H4 (cell line): ENCODE data around the gene MGAT4B. TPM values are rescaled to one million over a fixed set of nuclear protein-coding genes. Genes with fewer than 3 reads are reported as not detected.

ENCODE experiments used
- DNase-seq: peaks from one replicate; pipeline ENCODE4 v3.0.0-alpha.2; 2015; ENCODE audit warnings: low spot score
- total RNA-seq: library from RNA; depleted of rRNA; stranded (reverse); fragments of >200 nt; shearing (Covaris generic); gene quantifications from 2 replicates; pipeline ENCODE4 v1.2.3, GENCODE V29; 2014

The MGAT4B gene
- total RNA-seq, 1 experiment from 2014 or later = 160 TPM

DNA sequence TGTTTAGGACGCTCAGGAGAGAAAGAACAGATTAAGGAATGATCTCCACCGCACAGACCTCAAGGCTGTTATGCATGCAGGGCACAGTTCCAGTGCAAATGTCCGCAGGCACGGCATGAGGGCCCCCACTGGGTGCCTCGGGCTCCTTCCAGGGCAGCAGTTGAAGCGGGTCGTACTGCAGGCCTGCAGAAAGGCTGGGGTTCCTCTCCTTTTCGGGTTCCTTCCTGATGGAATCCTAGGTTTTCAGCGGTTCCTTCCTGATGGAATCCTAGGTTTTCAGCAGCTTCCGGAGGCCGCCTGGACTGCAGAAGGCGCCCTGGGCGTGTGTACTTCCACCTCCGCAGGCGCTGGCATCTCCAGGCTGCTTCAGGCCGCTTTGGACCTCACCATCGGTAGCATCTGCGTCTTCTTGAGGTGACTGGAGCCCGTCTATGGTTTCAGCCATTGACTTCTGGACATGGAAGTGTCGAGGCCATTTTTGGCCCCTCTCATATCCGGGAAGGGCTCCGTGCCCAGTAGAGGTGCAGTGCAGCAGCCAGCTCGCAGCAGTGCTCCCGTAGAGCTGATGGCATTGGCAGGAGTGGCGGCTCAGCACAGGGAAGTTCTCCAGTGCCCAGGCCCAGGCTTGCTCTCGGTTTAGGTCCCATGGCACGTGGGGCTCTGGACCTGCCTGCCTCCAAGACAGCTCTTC lies 5.6 kb upstream of the MGAT4B start:
- no peak for DNase-seq

DNA sequence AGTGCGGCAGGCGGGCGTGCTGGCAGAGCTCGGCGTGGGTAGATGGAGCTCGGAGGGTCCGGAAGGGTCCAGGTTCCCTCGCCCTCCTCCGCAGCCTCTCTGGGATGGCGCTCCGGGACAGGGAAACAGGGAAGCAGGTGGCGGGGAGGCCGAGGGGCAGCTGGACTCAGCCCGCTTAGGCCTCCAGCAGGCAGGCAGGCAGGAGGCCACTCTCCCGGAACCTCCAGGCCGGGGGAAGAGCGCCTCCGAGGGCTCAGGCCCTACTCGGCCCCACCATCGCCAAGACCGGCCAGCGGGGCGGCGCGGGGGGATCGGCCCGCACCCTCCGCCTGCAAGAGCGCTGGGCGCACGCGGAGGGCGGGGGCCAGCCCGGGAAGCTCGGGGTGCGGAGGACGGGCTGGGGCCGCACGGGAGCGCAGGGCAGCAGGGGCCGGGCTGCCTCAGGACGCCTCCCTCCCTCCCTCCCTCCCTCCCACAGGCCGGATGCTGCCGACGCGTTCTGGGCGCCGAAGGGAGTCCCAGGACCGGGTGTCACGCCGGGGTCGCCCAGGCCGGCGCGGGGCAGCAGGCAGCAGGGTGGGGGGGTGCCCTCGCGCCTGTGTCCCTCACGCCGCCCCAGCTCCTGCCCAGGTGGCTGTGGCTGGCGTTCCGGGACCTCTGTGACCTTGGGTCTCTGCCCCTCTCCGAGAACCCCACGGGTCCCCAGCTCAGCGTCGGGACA lies 977 bp downstream of the MGAT4B start:
- no peak for DNase-seq

DNA sequence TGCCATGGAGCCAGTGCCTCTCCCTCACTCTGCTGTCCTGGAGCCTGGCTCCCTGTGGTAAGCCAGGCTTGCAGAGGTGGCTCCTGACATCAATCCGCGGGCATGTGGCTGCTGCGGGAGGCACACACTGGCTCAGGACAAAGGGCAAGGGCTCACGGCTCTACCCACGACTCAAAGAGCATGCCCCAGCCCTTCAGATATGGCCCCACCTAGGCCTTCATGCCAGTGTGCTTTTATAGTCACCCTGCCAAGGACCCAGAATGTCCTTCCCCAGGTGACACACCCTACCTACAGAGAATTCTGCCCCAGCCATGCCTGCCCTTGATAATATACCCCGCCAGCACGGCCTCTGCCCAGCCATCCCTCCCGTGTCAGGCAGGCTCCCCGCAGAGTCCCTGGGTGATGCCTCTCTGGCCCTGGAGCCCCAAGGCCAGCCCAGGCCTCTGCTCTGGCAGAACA lies 1.6 kb downstream of the MGAT4B start:
- DNase-seq = no peak

DNA sequence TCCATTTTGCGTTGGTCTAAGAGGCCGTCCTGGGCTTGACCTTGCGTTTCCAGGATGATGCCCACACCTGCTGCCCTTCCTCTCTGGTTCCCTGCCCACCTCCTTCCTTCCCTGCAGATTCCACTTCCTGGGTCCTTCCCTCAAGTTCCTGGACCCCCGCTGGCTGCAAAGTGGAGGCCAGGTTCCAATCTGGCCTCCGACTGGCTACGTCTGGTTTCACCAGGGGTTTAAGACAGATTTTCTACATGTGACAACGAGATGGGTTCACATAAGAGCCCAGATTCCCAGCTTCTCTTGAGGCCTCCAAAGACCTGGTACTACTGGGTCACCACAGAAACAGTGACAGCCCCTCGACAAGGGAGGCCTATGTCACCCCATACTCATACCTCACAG lies 2.1 kb downstream of the MGAT4B start:
- DNase-seq = no peak

DNA sequence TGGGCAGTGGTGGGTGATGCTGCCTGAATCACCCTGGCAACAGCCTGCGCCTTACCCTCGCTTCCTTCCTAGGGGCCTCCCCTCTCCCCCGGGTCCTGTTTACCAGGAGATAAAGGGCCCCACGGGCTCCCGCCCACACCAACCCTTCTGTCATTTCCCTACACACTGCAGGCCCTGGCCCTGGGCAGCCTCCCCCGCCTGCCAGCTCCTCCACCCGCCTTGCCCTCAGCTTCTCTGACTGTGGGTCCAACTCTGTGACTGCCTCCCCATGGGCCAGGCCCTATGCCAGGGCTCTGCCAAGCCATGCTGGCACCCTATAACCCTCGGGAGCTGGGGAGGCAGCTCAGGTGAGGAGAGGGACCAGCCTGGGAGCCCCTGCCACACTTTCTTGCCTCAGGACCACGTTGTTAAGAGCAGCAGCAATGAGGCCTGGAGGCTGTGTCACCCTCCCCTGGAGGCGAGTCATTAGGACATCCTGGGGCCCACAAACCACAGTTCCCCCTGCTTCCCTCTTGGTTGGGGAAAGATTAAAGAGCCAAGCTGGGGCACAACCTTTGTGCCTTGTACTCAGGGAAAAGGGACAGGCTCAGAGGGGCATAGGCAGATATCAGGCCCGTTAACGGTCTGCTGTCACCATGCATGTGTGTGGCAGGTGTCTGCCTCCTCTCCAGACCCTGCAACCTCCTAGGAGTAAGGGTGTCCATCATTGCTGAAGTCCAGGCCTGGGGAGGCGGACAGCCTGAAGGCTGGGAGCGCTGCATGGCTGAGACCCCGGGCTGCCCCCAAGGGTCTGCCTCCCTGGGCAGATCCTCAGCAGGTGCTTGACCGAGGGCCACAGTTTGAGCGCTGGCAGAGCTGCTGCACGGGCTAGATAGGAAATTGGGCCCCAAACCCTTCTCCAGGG lies 2.8 kb downstream of the MGAT4B start:
- no peak for DNase-seq

DNA sequence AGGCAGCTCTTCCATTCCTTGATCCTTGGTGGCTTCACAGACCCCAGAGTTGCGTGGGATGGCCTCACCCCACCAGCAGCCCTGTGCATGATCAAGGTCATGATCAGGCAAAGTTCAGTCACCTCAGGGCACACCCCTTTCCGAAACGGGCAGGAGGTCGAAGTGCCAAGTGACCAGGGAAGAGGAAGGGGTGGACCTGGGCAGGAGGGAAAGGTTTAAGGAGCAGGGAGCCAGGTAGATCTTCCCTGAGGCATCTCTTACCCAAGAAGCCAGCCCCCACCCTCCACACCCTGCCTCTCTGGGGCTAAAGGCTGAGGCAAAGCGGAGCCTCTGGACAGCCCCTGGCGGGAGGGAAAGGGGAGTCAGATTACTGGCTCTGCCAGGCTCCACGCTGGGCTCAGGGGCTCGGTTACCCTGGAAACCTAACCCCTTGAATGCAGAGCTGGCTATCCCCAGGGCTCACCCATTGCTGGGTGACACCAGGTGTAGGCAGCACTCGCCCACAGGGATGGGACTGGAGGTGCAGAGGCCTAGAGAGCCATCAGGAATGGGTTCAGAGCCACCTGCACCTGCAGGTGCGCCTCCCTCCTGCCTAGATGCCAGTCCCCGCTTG lies 3.6 kb downstream of the MGAT4B start:
- no peak for DNase-seq

DNA sequence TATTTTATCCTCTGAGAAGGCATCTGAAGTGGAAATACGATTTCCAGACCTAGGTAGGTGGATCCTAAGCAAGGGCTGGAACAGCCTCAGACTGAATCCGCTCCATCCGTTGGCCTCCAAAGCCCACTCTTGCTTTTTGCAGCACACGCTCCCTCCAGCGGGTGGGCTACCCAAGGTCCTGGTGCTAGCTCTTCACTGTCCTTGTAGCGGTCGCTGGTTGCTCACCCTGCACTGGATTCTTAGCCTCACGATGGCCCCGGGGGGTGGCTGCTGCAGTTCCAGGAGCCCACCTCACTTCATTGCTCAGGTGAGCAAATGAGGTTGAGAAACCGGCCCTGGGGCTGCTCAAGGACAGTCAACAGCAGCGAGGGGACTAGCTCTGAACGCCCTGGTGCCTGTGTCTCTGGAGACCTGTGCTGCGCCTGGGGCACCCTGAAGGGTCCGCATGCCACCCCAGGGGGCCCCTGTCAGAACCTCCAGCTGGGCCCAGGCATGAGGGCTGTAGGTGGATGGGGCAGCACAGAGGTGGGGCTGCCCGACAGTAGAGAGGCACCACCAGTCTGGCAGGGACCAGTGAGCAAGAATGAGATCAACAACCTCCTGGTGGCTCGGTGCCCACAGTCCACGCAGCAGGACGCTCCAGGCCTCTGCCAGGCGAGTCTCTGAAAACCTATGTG lies 4.3 kb downstream of the MGAT4B start:
- no peak for DNase-seq

DNA sequence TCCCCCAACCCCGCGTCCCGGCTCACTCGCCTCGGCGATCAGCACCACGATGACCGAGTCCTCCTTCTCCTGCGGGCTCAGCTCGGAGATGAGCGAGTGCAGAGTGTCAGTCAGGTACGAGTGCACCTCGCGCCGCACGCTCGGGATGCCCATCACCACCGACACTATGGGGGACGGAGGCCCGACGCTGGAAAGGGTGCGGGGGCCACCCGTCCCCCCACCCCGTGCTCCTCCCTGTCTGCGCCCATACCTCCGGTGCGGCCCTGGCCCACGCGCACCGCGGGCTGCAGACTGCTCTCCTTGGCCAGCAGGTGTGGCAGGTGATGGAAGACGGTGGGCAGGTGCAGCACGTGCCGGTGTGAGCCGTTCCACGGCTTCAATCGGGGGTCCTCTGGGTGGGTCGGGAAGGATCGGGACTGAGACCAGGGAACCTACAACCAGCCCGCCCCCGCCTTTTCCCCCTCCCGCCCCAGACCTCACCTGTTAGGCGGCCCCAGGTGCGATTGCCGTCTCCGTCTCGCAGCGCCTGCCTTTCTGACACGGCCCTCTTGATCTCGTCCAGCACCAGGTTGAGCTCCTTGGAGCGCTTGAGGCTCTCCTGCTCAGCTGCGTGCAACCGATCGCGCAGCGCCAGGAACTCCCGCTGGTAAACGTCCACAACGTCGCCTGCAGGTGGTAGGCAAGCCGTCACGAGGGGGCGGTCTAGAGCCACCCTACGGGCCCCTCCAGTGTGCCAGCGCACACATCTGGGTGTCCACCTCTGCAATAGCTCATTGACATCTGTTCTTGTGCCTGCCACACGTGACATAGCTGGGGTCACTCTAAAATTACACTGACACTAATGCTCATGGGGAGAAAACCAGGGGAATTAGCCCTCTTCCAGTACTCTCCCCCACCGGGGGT lies 5.1 kb downstream of the MGAT4B start:
- no peak for DNase-seq

DNA sequence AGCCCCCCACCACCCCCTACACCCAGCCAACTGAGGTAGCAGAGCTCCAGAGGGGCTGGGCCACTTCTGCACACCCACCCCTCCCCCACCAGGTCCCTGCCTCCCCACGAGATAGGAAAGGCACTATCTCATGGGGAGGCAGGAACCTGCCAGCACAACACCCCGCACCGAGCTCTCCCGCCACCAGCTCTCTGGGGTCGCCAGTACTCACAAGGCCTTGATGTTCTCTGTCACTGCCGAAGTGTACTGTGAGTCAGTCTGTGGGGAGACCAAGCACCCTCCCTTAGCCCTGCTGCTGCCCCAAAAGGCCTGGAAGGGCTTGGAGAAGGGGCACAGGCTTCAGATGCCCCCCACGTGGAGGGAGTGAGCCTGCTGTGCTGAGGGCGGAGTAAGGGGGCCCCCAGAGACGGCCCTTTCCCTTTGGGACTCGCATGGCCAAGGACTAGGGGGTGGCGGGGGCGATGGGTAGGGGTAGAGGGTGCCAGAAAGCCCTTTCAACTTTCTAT lies 5.9 kb downstream of the MGAT4B start:
- DNase-seq = no peak

DNA sequence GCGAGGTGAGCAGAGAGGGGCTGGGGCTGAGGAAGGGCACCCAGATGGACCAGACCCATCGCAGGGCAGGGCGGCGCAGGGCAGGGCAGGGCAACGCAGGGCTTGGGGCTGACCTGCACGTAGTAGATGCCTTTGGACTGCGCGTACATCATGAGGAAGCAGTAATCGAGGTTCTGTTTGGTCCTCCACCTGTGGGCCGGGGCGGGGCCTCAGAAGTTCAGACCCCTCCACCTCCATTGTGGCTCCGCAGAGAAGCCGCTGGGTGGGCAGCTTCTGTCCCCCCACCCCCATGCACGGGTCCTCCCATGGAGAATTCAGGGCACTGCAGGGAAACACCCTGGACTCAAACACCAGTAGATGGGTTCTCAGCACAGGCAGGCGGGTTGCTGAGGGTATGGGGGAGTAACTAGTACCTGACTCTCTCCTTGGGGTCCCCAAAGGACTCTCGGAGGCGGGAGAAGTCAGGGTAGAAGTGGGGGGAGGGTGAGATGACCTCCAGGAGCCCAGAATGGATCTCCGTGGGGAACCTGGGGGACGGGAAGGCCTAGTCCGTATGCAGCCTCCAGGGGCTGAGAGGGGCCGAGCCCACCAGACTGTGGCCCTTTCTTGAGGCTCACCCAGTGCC lies 6.5 kb downstream of the MGAT4B start:
- DNase-seq = no peak

DNA sequence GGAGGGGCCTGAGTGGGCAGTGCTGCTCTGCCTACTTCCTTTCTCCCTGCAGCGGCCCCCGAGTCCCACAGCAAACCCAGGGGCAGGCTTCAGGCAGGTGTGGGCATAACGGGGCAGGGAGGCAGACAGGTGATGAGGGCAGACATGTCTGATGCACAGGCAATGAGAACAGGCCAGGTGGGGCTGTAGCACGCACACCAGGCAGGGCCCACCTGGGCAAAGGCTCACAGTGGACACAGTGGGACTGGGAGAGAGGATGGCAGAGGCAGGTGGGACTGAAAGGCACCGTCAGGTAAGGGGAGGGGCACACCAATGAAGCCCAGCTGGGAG lies 7.1 kb downstream of the MGAT4B start:
- DNase-seq = no peak

DNA sequence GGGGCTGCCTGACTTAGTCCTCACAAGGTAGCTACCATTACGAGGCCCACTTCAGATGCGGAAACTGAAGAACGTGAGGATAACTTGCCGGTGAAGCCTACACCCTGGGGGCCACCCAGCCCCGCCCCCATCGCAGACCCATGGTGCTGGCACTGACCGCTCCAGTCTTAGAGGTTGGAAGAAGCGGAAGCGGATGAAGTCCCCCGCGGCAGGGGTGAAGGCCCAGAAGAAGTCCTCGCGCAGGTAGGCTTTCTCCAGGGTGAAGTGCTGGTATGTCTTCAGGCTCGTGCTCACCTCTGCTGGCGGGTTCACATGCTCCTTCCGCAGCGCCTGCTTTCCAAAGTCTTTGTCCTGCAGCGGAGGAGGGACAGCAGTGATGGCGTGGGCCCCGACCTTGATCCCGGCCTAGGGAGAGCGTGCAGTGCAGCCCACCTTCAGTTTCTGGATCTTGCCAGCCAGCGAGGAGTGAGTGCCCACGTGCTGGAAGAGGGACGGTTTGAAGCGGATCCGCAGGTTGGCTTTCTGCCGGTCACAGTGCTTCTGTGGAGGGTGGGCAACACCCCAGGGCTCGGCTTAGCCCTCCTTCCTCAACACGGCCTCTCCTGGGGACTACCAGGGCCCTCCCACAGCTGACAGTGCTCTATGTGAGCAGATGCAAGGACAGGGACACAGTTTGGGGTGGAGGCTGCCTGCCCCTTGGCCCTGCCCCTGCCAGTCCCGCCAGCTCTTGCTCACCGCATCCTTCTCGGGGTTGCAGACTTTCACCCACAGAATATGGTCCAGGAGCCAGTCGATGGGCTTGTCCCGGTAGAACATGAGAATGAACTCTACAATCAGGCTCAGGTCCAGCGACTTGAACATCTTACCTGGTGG lies 7.7 kb downstream of the MGAT4B start:
- DNase-seq = no peak

DNA sequence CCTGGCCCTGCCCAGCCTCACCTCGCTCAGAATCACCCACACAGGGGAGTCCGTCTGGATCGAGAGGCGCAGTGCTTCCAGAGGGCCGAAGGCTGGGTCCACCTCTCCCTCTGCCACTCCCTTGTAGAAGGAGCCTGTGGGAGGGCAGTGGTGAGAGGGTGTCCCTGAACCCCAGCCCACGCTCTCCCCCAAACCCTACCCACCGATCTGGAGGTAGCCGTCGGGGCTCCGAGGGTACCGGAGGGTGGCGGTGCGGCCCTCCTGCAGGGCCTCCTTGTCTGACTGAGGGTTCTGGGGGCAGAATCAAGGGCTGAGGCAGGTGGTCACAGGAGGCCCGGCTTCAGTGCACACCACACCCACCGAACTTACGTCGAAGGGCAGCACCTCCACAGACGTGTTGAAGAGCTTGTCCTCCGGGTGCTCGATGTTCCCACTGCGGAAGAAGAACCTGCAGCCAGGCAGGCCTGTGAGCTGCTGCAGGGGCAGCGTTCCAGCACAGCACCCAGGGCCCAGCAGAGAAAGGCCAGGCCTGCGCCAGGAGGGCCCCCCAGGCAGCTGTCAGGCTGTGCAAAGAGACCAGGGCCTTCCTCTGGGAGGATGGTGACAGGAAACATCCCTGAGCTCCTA lies 8.4 kb downstream of the MGAT4B start:
- DNase-seq = no peak

DNA sequence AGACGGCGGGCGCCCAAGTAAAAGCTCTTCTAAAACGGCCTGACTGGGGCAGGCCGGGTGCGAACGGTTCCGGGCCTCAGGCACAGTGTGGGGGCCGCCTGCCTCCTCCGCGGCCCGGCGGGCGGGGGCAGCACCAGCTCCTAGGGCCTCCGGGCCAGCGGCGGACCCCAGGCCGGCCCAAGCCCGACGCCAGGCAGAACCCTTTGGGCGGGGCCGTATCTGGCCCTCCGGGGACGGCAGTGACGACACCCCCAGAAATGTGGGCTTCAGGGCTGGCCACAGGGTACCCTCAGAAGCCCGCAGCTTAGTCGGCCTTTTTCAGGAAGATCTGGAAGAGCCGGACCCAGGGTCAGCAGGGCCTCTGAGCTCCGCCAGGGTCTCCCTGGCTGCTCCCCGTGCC lies 8.9 kb downstream of the MGAT4B start:
- no peak for DNase-seq

DNA sequence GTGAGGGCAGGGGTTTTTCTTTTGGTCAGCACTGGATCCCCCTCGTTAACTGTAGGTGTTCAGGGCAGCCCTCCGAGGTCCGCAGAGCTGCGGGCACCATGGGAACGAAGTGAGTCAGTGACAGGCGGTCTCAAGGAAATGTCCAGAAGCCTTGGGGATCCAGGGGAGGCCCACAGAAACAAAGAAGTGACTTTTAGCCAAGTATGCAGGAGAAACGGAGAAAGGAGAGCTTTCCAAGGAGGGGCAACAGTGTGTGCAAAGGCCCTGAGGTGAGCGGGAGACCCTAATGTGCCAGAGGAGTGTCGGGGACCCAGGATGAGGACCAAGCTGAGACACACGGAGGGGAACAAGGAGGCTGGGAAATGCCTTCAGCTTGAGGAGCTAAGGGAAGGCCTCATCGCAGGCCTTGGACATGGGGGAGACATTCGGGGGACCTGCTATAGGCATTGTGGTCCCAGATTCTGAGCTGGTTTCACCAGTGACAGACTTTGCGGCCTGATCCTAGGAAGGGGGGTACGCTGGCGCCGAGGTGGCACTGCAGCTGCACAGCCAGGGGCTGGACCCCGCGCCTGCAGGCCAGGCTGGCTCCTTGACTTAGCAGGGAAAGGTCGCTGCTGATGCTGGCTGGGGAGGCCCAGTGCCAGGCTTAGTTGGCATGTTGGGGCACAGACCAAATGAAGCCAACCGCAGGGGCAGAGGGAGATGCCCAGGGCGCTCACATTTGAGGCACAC lies 9.6 kb downstream of the MGAT4B start:
- DNase-seq = no peak

DNA sequence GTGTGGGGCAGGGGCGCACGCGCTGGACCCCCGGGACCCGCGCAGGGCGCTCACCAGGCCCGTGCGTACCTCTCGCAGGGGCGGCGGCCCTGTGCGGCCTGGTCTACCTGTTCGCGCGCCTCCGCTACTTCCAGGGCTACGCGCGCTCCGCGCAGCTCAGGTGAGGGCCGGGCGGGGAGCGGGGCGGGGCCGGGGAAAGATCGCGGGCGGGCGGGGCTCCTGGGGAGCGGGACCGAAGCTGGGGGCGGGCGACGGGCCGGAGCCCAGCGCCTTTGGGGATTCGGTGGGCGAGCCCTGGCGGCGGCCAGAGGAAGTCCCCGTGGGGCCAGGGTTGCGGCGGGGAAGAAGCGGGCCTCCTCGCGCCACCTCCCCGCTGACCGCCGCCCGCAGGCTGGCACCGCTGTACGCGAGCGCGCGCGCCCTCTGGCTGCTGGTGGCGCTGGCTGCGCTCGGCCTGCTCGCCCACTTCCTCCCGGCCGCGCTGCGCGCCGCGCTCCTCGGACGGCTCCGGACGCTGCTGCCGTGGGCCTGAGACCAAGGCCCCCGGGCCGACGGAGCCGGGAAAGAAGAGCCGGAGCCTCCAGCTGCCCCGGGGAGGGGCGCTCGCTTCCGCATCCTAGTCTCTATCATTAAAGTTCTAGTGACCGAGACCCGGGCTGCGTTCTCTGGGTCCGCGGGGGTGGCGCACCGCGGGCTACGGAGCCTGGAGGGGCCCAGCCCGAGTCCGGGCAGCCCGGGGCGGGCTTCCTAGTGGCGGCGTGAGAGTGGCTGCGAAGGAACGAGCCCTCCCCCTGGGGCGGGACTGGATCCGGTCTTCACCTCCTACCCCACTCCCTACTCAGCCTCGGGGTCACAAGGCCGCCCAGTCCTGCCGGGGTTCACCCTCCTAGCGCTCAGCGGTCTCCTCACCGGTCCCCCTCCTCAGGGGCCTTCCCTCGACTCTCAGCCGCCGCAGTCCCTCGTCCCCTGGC lies 10.5 kb downstream of the MGAT4B start:
- DNase-seq = peak; percentile 63
